Stimulated activated naive B cell treated with anti-CD40 and anti-IgM and Interleukin-4, amounts not matched to agents 10 μg/mL and 1 μg/mL and 100 μg/mL, for 72 hours (primary cell): ENCODE data around the gene GPC6.
"Not testable (repeated sequence)": the region's sequence is repeated elsewhere in the genome, so short reads cannot be mapped to it uniquely, and the experiment has no call there.

ENCODE experiments used
- ATAC-seq, 2 donors: fragments of 150-1000 bp; cut with Tn5 transposase; replicated peaks; 2 replicates each; pipeline ENCODE4 v1.10.0; 2021; ENCODE audit warnings: moderate library complexity in 1 of 2
- DNase-seq: peaks from one replicate; pipeline ENCODE4 v3.0.0; 2021
- H3K27ac Mint-ChIP-seq: one replicate; pipeline ENCODE4 v1.8.0; 2022; ENCODE audit warnings: mild to moderate bottlenecking, mixed read lengths
- H3K27me3 Mint-ChIP-seq, 2 donors: one replicate each; pipeline ENCODE4 v1.8.0; 2022; ENCODE audit warnings: mixed read lengths in 2 of 2
- H3K36me3 Mint-ChIP-seq, 2 donors: one replicate each; pipeline ENCODE4 v1.8.0; 2022; ENCODE audit warnings: mixed read lengths in 2 of 2, mild to moderate bottlenecking in 1 of 2
- H3K4me1 Mint-ChIP-seq, 2 donors: one replicate each; pipeline ENCODE4 v1.8.0; 2022; ENCODE audit warnings: mixed read lengths in 2 of 2, mild to moderate bottlenecking in 1 of 2
- H3K4me3 Mint-ChIP-seq, 2 donors: one replicate each; pipeline ENCODE4 v1.8.0; 2022; ENCODE audit warnings: mild to moderate bottlenecking in 2 of 2, mixed read lengths in 2 of 2, moderate library complexity in 1 of 2
- H3K9me3 Mint-ChIP-seq, 2 donors: one replicate each; pipeline ENCODE4 v1.8.0; 2022; ENCODE audit warnings: mixed read lengths in 2 of 2, mild to moderate bottlenecking in 1 of 2

GPC6 gene

DNA sequence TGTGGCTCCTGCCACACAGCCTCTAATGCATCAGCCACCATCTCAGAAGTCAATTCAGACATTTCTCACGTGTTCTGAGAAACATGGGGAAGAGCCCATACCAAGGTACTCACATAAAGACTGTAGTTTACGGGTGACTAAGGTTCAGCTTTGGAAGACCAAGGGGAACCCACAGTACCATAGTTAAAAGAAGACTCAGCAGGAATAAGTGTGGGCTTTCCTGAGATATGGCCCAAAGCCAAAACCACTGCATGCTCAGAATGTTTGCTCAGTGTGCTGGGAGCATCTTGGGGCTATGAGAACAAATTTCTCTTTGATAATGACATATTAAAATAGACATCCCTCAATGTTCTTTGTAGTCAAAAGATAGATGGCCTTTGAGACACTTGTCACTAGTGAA lies 969.1 kb downstream of the GPC6 start:
- ATAC-seq = no peak
- no peak for DNase-seq
- no peak overlapping the region for H3K27ac Mint-ChIP-seq
- peaks cover 0 to 3% of the 10 kb centered on the region in 2 donors for H3K27me3 Mint-ChIP-seq
- H3K4me3 Mint-ChIP-seq = no peak overlapping the region
- no peaks in the 10 kb centered on the region for H3K36me3 Mint-ChIP-seq
- no peaks in the 10 kb centered on the region for H3K9me3 Mint-ChIP-seq
- H3K4me1 Mint-ChIP-seq = peaks cover 0 to 3% of the 10 kb centered on the region in 2 donors

DNA sequence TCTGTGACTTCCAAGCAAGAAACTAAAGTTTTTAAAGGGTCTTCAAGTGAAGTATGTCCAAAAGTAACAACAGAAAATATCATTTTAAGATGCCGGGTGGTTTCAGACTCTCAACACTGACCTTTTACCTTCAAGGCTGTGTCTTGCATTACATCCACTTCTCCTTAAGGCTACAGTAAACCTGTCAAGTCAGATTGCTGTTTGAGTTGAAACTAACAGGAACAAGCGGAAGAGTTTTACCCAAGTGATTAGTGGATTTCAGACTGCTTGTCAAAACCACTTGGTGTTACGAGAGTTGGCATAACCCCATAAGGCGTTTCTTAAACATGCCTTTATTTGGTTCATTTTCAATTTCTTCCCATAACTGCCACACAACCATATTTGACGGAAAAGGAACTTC lies 969.8 kb downstream of the GPC6 start:
- H3K9me3 Mint-ChIP-seq = no peaks in the 10 kb centered on the region
- DNase-seq (no peak), ATAC-seq (no peak)
- no peak overlapping the region for H3K4me3 Mint-ChIP-seq
- H3K4me1 Mint-ChIP-seq = peaks cover 0 to 3% of the 10 kb centered on the region in 2 donors
- H3K27me3 Mint-ChIP-seq = peaks cover 0 to 3% of the 10 kb centered on the region in 2 donors
- no peak overlapping the region for H3K27ac Mint-ChIP-seq
- no peaks in the 10 kb centered on the region for H3K36me3 Mint-ChIP-seq

DNA sequence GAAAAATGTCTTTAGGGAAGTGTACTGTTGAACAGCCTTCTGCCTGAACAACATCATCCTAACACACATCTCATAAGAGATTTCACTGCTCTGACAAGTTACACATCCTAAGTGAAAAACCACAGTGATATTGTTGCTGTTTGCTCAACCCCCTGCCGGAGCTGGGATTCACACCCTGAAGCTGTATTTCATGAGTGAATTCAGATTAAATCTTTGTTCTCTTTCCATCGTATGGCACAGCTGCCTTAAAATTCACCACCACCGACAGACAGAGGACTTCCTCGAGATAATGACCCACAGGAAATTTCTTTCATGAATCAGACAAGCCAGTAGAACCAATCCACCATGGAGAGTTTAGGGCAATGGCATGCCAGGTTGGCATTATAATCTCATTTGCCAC lies 972.1 kb downstream of the GPC6 start:
- peaks cover 0 to 3% of the 10 kb centered on the region in 2 donors for H3K27me3 Mint-ChIP-seq
- H3K4me3 Mint-ChIP-seq = no peak overlapping the region
- no peak overlapping the region for H3K27ac Mint-ChIP-seq
- no peak for DNase-seq
- no peaks in the 10 kb centered on the region for H3K36me3 Mint-ChIP-seq
- no peaks in the 10 kb centered on the region for H3K4me1 Mint-ChIP-seq
- no peak for ATAC-seq
- peaks cover 0 to 4% of the 10 kb centered on the region in 2 donors for H3K9me3 Mint-ChIP-seq

DNA sequence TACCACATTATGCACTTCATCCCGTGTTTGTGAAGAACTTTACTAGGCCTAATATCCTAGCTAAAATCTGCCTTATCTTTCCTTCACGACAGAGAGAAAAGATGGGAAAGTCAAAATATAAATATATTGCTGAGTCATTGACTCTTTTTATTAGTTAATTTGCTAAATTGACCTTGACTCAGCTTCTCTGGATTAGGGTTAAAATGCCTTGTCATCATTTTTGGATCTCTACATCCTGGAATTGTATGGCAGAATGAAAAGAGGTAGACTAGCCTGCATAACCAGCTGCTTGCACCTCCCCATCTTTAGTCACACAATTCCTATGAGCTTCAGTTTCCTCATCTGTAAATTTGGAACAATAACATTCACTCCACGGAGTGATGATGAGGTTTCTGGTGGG lies 972.5 kb downstream of the GPC6 start:
- Mint-ChIP-seq H3K36me3 (no peaks in the 10 kb centered on the region), H3K4me3 (no peak overlapping the region), H3K9me3 (peaks cover 0 to 4% of the 10 kb centered on the region in 2 donors), H3K4me1 (no peaks in the 10 kb centered on the region), H3K27ac (no peak overlapping the region), H3K27me3 (peaks cover 0 to 3% of the 10 kb centered on the region in 2 donors)
- ATAC-seq (no peak), DNase-seq (no peak)

DNA sequence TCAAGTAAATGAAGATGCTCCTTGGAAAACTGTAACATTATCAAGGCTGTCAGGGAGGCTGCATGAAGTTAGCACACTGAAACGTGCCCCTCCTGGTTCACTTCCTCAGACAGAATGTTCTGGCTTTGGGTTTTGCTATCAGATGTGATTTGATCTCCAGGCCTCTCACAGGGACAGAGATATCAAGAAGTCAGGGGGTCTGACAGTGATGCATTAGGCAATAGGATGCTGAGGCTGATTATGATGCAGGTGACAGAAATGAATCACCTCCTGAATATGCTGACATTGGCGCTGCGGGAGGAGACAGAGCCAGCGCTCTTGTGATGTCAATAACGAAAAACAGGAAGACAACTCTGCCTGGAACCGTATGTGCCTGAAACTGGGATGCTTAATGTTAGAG lies 974.4 kb downstream of the GPC6 start:
- peaks cover 0 to 3% of the 10 kb centered on the region in 2 donors for H3K27me3 Mint-ChIP-seq
- no peak overlapping the region for H3K4me3 Mint-ChIP-seq
- no peak overlapping the region for H3K27ac Mint-ChIP-seq
- DNase-seq = no peak
- no peak for ATAC-seq
- peaks cover 0 to 4% of the 10 kb centered on the region in 2 donors for H3K9me3 Mint-ChIP-seq
- H3K36me3 Mint-ChIP-seq = no peaks in the 10 kb centered on the region
- H3K4me1 Mint-ChIP-seq = no peaks in the 10 kb centered on the region

DNA sequence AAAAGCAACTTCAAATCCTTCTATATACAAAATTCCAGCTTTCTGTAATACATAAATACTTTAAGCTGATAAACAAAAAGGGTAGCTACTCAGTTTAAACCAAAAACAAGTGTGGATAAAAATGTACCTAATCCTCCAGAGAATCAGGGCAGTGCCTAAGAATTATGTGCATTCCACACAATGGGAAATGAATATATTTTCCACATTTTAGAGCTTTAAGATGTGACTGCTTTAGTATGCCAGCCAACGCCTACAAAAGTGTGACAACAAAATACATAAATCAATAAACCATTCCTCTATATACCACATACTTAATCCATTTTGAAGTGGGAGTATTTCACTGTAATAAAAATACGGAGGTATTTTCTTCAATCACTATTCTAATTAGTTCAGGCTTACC lies 977.6 kb downstream of the GPC6 start:
- H3K9me3 Mint-ChIP-seq = peaks cover 0 to 4% of the 10 kb centered on the region in 2 donors
- H3K36me3 Mint-ChIP-seq = no peaks in the 10 kb centered on the region
- no peak overlapping the region for H3K4me3 Mint-ChIP-seq
- no peak overlapping the region for H3K27ac Mint-ChIP-seq
- no peaks in the 10 kb centered on the region for H3K4me1 Mint-ChIP-seq
- H3K27me3 Mint-ChIP-seq = no peaks in the 10 kb centered on the region
- DNase-seq (no peak), ATAC-seq (no peak)

DNA sequence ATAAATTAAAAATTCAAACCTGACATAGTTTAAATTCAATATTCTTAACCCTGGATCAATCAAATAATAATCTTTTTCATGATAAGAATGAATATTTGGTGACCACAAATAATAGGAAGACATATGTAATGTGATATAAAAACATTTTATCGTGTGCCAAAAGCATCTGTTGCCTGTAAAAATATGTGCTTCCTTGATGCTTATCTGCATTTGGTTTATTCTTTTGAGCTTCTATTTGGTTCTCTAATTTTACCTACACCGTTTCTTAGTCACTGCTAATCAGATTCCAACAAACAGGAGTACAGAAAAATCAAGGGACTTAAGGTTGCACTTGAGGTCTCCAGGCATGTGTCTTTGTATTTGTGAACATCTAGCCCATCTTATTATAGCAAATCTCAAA lies 978.3 kb downstream of the GPC6 start:
- no peaks in the 10 kb centered on the region for H3K27me3 Mint-ChIP-seq
- H3K4me3 Mint-ChIP-seq = no peak overlapping the region
- DNase-seq (no peak), ATAC-seq (no peak)
- peaks cover 0 to 4% of the 10 kb centered on the region in 2 donors for H3K9me3 Mint-ChIP-seq
- no peaks in the 10 kb centered on the region for H3K4me1 Mint-ChIP-seq
- H3K36me3 Mint-ChIP-seq = no peaks in the 10 kb centered on the region
- H3K27ac Mint-ChIP-seq = no peak overlapping the region

DNA sequence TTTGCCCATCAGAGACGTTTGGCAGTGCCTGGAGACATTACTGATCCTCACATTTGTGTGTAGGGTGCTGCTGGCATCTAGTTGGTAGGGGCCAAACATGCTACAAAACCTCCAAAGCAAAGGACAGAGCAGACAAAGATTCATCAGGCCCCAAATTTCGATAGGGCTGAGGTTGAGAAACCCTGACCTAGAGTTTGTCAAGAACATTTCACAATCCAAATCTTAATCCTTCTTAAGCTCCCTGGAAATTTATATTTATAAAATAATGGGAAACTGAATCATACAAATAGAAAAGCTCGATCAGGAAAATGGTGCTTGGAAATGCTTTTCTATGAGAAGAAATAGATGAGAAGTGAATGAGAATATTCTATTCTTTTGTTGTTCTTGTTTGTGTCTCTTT lies 979.3 kb downstream of the GPC6 start:
- Mint-ChIP-seq H3K36me3 (no peaks in the 10 kb centered on the region), H3K27me3 (no peaks in the 10 kb centered on the region), H3K9me3 (peaks cover 0 to 4% of the 10 kb centered on the region in 2 donors), H3K4me1 (no peaks in the 10 kb centered on the region), H3K4me3 (no peak overlapping the region), H3K27ac (no peak overlapping the region)
- no peak for ATAC-seq
- DNase-seq = no peak

DNA sequence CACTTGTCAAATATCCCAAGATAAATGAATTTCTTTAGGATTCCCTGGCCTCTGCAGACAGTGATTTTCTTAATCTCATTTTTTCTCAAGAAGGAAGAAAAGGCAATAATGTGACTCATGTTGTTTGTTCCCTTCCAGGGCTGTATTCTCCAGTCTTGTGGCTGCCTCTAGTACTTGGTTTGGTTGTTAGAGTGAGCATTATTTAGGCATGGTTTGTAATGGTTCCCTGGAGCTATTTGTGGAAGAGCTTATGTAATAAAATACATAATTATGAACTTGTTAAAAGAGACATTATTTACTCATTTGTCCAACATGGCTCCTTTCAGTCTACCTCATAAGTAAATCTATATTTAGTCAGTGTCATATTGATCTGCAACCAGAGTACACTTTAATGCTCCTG lies 982.5 kb downstream of the GPC6 start:
- no peak for ATAC-seq
- no peak overlapping the region for H3K4me3 Mint-ChIP-seq
- DNase-seq = no peak

DNA sequence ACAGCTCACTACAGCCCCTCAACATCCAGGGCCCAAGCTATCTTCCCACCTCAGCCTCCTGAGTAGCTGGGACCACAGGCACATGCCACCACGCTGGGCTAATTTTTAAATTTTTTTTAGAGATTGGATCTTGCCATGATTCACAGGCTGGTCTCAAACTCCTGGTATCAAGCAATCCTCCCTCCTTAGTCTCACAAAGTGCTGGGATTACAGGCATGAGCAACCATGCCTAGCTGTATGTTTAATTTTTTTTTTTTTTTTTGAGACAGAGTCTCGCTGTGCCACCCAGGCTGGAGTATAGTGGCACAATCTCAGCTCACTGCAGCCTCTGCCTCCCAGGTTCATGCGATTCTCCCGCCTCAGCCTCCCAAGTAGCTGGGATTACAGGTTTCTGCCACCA lies 983.3 kb downstream of the GPC6 start:
- not testable (repeated sequence) for H3K36me3 Mint-ChIP-seq, H3K27ac Mint-ChIP-seq, H3K4me3 Mint-ChIP-seq, ATAC-seq, H3K9me3 Mint-ChIP-seq, DNase-seq, H3K4me1 Mint-ChIP-seq, H3K27me3 Mint-ChIP-seq

More for the DNA sequence above, 982.5 kb downstream of the GPC6 start:
- Mint-ChIP-seq H3K27me3 (no peaks in the 10 kb centered on the region), H3K9me3 (no peaks in the 10 kb centered on the region), H3K4me1 (no peaks in the 10 kb centered on the region), H3K27ac (no peak overlapping the region), H3K36me3 (no peaks in the 10 kb centered on the region)

DNA sequence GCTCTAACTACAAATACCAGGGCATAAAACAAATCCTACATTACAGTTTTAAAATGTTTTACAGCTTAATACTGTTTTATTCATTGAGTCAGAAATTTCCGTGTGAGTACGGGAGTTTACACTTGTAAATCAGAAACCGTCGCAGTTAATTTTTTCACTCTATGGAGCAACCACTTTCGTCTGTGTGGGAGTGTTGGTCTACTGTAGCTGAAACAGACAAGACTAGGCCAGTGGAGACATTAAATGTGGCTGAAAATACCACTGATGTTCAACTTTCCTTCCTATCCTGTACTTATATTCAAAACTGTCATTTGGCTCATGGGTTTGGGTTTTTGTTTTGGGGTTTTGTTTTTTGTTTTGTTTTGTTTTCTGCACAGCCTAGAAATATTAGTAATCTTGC lies 984.2 kb downstream of the GPC6 start:
- DNase-seq = no peak
- H3K4me3 Mint-ChIP-seq = no peak overlapping the region
- H3K27ac Mint-ChIP-seq = no peak overlapping the region

DNA sequence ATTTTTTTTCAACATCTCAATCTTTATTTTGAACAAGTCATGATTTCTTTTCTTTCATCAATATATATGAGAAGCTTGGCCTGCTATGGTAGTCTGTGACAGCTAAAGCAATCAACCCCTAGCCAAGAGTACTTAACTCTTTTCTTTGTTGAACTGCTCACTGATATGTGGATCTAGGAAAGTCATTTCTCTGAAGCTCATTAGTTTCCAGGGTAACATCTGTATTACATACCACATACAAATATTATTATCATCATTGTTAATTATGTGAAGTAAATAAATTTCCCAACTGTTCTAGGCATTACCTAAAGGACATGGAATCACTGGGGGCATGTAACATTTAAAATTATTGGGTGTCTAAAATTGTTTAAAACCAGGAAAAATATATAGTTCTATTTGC lies 985.6 kb downstream of the GPC6 start:
- Mint-ChIP-seq H3K36me3 (no peaks in the 10 kb centered on the region), H3K27me3 (no peaks in the 10 kb centered on the region), H3K9me3 (no peaks in the 10 kb centered on the region), H3K4me1 (no peaks in the 10 kb centered on the region), H3K4me3 (no peak overlapping the region), H3K27ac (no peak overlapping the region)
- ATAC-seq (no peak), DNase-seq (no peak)

More for the DNA sequence above, 984.2 kb downstream of the GPC6 start:
- Mint-ChIP-seq H3K9me3 (no peaks in the 10 kb centered on the region), H3K36me3 (no peaks in the 10 kb centered on the region), H3K27me3 (no peaks in the 10 kb centered on the region), H3K4me1 (no peaks in the 10 kb centered on the region)
- ATAC-seq = no peak

DNA sequence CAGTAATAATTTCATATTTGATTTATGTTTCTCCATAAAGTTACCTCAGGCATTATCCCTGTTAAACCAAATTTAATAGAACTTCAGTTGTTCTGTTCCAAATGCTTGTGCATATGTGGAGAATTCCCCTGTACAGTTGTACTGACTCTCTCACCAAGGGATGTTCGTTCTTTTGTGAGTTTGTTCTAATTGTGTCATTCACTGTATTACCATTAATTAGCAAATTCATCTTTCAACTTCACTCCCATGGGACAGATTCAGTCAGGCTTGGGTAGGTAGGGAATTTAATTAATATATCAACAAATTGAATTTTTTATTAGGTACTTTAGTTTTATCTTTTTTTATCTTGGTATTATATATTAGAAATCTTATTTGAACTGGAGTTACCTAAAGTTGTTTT lies 987.5 kb downstream of the GPC6 start:
- no peaks in the 10 kb centered on the region for H3K36me3 Mint-ChIP-seq
- H3K4me3 Mint-ChIP-seq = no peak overlapping the region
- no peak overlapping the region for H3K27ac Mint-ChIP-seq
- peaks cover 0 to under 1% of the 10 kb centered on the region in 2 donors for H3K4me1 Mint-ChIP-seq
- ATAC-seq (no peak), DNase-seq (no peak)
- no peaks in the 10 kb centered on the region for H3K27me3 Mint-ChIP-seq
- H3K9me3 Mint-ChIP-seq = no peaks in the 10 kb centered on the region

DNA sequence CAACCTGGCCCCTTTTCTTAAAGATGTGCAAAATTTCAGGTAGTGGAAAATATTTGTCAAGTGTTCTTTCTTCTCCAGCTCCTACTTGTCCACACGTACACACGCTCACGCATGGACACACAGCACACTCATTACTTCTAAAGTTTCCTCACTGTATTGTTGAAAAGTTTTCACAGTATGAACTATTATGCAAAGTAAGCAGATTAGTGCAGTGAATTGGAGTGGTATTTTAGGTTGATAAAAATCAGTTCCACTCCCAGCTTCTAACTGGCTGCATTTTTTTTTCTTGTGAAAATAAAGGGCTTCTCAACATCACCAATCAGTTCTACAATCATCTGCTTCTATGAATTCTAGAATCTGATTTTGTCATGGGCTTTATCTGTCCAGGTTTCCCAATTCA lies 988.4 kb downstream of the GPC6 start:
- DNase-seq (no peak), ATAC-seq (no peak)
- no peaks in the 10 kb centered on the region for H3K27me3 Mint-ChIP-seq
- H3K36me3 Mint-ChIP-seq = no peaks in the 10 kb centered on the region
- peaks cover 0 to 2% of the 10 kb centered on the region in 2 donors for H3K4me1 Mint-ChIP-seq
- no peaks in the 10 kb centered on the region for H3K9me3 Mint-ChIP-seq
- no peak overlapping the region for H3K27ac Mint-ChIP-seq
- H3K4me3 Mint-ChIP-seq = no peak overlapping the region

DNA sequence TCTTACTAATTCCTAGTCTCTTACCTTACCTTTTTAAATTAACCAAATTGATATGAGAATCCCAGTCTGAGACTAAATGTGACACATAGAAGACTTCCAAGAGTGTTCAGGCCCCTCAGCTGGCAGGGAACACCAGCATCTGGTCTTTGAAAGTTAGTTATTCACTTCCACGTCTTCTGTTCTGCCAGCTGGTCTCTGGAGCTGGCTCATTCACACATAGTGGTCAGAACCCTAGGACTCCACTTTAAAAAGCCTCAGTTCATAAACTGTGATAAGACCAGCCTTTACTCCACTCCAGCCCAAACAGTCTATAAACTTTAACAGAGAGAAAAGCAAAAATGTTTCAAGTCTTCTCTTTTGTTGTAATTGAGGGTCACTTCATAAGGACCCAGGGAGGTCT lies 989.9 kb downstream of the GPC6 start:
- no peak overlapping the region for H3K4me3 Mint-ChIP-seq
- H3K36me3 Mint-ChIP-seq = no peaks in the 10 kb centered on the region
- DNase-seq = no peak
- no peaks in the 10 kb centered on the region for H3K9me3 Mint-ChIP-seq
- H3K27me3 Mint-ChIP-seq = no peaks in the 10 kb centered on the region
- H3K27ac Mint-ChIP-seq = no peak overlapping the region
- no peak for ATAC-seq
- H3K4me1 Mint-ChIP-seq = peaks cover 0 to 2% of the 10 kb centered on the region in 2 donors

DNA sequence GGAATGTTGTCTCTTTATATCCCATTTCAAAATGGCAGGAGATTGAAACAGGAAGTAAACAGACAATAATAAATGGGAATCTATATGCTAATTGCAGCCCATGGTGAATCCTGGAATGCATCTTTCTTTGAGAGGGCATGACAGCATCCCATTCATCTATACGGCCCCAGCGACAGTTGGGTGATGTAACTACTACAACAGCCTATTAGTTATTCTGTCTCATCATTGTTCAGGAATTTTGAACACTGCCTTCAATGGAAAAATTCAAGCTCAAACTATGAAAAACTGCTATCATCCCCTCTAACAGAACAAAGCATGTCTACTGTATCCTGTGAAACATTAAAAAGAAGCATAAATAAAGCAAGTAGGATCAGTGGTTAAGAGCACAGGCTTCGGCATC lies 990.8 kb downstream of the GPC6 start:
- no peaks in the 10 kb centered on the region for H3K9me3 Mint-ChIP-seq
- no peaks in the 10 kb centered on the region for H3K27me3 Mint-ChIP-seq
- H3K4me1 Mint-ChIP-seq = peaks cover 0 to 2% of the 10 kb centered on the region in 2 donors
- no peaks in the 10 kb centered on the region for H3K36me3 Mint-ChIP-seq
- no peak overlapping the region for H3K27ac Mint-ChIP-seq
- DNase-seq = no peak
- H3K4me3 Mint-ChIP-seq = no peak overlapping the region
- ATAC-seq = no peak
